Keratinocyte (primary cell): Measurements from ENCODE around the gene USP44.

Source experiments
- EZH2 ChIP-seq: IDR thresholded peaks from one replicate; pipeline ENCODE4 v1.6.1; 2012; ENCODE audit warnings: inconsistent platforms, mild to moderate bottlenecking, low read length, moderate library complexity
- TF ChIP-seq, protein P1 (sequence below), 3 experiments: IDR thresholded peaks in 1 of 3; conservative IDR thresholded peaks in 1 of 3; optimal IDR thresholded peaks in 1 of 3; 2 replicates in 2 of 3; 3 replicates in 1 of 3; pipeline versions ENCODE3 to v1.5.1; 2011; ENCODE audit warnings: low read length in 3 of 3, mild to moderate bottlenecking in 3 of 3, moderate library complexity in 2 of 3, control low read depth in 1 of 3, inconsistent platforms in 1 of 3; ENCODE audit not compliant: insufficient read depth in 2 of 3; ENCODE audit errors: extremely low read depth in 1 of 3

DNA sequence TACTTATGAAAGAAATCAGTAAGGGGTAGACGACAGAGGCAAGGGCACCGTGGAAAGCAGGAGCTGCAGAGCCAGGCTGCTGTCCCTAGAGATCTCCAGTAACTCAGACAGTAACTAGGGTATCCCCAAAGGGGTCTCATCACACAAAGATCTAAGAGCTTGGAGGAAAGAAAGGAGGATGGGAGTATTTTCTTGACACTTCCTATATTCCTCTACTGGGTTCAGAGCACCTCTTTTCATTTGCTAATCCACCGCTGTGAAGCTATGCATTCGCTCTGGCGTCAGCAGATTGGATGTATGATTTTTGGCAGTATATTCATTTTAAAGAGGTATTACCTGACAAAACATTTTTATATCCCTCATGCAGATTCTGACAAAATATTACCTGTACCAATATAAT, 12.6 kb downstream of the USP44 start:
- no peak for TF ChIP-seq EZH2
- TF ChIP-seq, protein P1, sequence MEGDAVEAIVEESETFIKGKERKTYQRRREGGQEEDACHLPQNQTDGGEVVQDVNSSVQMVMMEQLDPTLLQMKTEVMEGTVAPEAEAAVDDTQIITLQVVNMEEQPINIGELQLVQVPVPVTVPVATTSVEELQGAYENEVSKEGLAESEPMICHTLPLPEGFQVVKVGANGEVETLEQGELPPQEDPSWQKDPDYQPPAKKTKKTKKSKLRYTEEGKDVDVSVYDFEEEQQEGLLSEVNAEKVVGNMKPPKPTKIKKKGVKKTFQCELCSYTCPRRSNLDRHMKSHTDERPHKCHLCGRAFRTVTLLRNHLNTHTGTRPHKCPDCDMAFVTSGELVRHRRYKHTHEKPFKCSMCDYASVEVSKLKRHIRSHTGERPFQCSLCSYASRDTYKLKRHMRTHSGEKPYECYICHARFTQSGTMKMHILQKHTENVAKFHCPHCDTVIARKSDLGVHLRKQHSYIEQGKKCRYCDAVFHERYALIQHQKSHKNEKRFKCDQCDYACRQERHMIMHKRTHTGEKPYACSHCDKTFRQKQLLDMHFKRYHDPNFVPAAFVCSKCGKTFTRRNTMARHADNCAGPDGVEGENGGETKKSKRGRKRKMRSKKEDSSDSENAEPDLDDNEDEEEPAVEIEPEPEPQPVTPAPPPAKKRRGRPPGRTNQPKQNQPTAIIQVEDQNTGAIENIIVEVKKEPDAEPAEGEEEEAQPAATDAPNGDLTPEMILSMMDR (optimal IDR thresholded peaks at IDR 0.05 in 1 of 3, IDR thresholded peaks at IDR 0.05 in 1 of 3, conservative IDR thresholded peaks at IDR 0.05 in 1 of 3; ENCODE audit: extremely low read depth in 1 of 3, insufficient read depth in 2 of 3, low read length in 3 of 3): no peak
